Measurements from ENCODE around the gene EMCN.
"Not testable (repeated sequence)": the region's sequence is repeated elsewhere in the genome, so short reads cannot be mapped to it uniquely, and the experiment has no call there.

The EMCN gene

DNA sequence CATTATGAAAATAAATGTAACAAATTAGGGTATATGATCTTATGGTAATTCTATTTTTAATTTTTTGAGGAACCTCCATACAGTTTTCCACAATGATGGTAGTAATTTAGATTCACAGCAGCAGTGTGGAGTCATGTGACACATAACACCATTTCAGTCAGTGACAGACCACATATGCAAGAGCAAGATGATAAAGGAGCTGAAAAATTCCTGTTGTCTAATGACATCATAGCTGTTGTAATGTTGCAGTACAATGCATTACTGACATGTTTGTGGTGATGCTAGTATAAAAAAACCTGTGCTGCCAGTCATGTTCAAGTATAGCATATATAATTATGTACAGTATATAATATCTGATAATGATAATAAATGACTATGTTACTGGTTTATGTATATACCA is 28.5 kb downstream of the EMCN start:
- DNase-seq = peak; percentile 55

DNA sequence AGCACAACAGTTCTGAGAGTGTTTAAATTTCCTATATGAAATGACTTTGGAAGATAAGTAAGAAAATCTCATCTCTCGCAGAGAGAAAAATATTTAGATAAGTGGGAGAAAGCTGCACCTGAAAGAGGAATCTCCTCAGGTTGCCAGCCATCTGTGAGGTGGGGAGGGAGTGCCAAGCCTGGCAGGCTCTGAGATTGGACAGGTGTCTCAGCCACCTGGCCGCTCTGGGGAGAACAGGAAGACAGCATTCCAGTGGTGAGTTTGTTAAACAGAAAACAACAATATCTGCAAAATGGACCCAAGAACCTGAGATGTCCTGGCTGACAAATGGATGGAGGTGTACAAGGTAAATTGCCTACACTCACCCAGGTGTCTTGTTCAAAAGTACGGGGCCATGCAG is 31.3 kb downstream of the EMCN start:
- DNase-seq = no peak

GRCh38 chr4:100483796-100484195 is 34.0 kb downstream of the EMCN start:
- DNase-seq = no peak

DNA sequence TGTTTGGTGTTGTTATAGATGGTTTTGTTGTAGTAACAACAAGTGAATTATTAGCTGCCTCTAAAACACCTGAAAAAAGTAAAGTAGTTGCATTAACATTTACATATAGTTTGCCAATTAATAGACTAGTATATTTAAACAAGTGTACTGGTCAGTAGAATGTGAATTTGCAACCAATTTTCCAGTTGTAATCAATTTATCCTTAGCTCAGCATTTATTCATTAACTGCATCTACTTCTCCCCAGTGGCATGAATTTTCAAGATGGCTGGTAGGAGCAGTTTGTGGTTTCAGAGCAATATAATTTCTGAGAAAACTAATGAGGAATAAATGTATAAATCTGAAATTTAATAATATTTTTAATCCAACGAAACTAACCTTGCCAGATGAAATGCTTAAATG is 37.9 kb downstream of the EMCN start:
- DNase-seq = no peak

- no peak for DNase-seq
These were observed 48.3 kb downstream of the EMCN start for GRCh38 chr4:100469555-100469954.

- DNase-seq = no peak
These were observed 51.3 kb downstream of the EMCN start for GRCh38 chr4:100466501-100466900.

- peak; percentile 71 for DNase-seq
These were observed 55.8 kb downstream of the EMCN start for GRCh38 chr4:100461807-100462605.

GRCh38 chr4:100450449-100450848 is 67.4 kb downstream of the EMCN start:
- peak; percentile 28 for DNase-seq

DNA sequence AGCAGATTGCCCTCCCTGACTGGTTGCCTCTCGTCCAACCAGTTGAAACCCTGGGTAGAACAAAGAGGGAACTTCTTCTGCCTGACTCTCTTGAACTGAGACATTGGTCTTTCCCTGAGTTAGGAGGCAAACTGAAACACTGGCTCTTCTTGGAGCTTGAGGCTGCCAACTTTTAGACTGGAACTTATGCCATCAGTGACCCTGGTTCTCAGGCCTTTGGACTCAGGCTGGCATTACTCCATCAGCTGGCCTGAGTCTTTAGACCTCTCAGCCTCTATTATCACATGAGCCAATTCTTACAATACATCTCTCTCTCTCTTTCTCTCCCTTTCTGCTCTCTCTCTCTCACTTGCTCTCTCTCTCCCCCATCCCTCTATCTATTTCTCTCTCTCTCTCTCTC is 86.4 kb downstream of the EMCN start:
- no peak for DNase-seq

DNA sequence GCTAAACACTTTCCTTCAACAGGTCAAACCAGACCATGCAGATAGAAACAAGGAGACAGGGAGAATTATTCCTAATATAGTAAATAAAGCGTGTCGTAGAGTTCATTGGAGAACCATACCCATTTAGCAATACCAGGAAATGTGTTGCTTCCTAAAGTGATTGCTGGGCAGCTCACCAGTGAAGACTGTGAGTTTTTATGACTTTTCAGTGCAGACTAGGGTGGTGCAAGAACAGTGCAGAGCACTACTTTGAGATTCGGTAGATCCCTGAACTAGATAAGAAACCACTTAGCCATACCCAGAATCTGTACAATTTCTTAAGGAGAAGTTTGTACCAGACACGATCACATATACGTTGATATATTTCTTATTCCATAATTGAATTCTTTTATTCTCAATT is 87.4 kb downstream of the EMCN start:
- no peak for DNase-seq

- no peak for DNase-seq
These were observed 88.2 kb downstream of the EMCN start for GRCh38 chr4:100429616-100430015.

- peak; percentile 71 for DNase-seq
These were observed 89.8 kb downstream of the EMCN start for GRCh38 chr4:100428051-100428450.

DNA sequence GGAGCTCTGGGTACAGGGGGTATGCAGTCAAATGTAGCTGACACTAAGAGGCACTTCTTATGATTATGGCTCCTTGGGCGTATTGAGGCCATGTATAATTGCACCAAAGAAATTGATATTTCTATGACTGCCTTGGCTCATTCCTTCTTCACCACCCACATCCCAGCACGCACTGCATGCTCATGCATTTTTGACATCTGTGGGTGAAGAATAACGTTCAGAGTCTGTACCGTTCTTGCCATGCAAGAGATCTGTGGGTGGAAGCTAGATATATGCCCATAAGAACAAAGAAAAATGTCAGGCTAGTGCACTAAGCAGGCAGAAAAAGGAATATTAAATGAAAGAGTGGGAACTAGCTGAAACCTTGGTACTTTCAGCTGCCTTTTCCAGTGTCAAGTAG is 93.4 kb downstream of the EMCN start:
- no peak for DNase-seq

- DNase-seq = no peak
These were observed 94.9 kb downstream of the EMCN start for GRCh38 chr4:100422894-100423293.

DNA sequence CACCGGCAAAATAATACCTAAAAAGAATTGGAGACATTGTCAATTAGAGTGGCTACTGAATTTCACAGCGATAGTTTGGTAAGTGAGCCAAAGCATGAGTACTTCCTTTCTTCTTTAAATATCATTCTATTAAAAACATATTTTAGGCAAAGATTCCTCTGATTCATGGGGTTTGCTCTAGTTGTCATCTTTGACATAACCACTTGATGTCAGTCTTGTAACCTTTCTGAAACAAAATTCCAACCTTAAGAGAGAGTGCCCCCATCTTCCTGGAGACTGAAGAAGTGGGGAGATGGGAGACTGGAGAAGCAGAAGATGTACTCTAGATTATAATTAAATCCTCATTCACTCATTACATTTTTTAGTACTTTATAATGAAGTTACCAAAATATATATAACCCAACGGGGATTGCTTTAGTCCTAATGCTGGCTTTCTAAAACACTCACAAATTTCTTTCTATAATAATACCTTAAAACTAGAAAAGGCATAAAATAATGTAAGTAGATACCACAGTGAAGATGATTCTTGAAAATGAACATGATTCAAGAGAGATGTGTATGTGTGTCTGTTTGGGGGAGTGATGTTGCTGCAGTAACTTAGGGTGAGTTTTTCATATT is 96.4 kb downstream of the EMCN start:
- DNase-seq = peak; percentile 59

GRCh38 chr4:100420571-100420970 is 97.3 kb downstream of the EMCN start:
- DNase-seq = peak; percentile 6

DNA sequence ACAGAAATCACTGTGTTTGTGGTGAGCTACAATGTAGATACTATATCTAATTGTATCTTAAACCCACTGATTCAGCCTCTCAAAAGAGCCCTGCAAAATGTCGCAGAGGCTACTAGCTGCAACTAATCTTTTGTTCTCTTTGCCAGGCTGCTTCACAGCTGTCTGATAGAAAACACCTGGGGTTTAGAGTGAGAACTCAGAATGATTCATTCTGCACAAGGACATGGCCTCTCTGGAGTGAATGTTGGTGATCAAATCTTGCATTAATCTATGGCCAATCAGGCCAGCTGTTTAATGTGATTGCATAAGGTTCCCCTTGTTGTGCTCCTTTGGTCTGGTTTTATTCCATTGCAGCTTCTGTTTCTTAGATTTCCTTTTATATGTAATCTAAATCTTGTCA is 100.3 kb downstream of the EMCN start:
- peak; percentile 35 for DNase-seq

DNA sequence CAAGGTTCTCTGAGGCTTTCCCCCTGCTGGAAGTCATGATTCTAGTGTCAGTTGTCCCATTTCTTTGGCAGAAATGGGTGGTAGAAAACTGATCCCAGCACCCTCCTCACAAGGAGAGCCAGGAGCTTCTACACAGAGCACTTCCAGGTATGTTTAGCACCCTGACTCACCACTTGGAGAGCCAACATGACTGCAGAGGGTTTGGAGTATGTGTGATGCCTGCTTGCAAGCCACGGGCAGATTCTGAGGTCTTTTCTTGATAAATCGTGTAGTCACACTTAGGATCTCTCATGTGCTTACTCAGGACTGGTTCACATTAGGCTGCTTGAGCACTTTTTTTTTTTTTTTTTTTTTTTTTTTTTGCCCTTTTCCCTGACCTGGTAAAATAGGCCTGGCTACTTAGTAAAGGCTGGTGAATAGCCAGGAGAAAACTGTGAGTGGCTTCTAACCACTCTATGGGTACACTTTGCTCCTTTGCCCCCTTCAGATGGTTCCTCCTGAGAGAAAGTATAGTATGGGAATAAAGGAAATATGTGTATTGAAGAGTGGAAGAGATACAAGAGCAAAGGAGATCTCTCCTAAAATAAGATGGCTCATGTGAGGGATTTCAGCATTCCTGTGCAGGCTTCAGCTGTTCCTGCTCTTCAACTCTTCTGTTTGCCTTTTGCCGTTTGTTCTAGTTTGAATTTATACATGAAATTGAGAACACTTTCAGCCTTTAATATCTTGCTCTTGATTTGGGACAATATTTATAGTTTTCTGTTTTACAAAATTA is 103.6 kb downstream of the EMCN start:
- peak; percentile 10 for DNase-seq

DNA sequence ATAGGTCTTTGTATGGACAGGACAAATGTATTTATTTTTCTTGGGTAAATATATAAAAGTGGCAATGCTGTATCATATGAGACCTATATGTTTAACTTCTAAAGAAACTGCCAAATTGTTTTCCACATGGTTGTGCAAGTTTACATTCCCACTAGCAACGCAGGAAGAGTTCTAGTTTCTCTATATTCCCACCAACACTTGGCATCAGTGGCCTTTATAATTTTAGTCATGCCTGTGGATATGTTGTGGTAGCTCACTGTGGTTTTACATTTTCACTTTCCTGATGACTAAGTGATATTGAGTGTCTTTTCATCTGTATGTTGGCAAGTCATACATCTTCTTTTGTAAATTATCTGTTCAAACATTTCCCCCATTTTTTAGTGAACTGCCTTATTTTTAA is 126.0 kb downstream of the EMCN start:
- peak; percentile 72 for DNase-seq

GRCh38 chr4:100391086-100391485 is 126.7 kb downstream of the EMCN start:
- DNase-seq = no peak

GRCh38 chr4:100386270-100386669 is 131.6 kb downstream of the EMCN start:
- DNase-seq = no peak

GRCh38 chr4:100380401-100380800 is 137.4 kb downstream of the EMCN start:
- not testable (repeated sequence) for DNase-seq

DNA sequence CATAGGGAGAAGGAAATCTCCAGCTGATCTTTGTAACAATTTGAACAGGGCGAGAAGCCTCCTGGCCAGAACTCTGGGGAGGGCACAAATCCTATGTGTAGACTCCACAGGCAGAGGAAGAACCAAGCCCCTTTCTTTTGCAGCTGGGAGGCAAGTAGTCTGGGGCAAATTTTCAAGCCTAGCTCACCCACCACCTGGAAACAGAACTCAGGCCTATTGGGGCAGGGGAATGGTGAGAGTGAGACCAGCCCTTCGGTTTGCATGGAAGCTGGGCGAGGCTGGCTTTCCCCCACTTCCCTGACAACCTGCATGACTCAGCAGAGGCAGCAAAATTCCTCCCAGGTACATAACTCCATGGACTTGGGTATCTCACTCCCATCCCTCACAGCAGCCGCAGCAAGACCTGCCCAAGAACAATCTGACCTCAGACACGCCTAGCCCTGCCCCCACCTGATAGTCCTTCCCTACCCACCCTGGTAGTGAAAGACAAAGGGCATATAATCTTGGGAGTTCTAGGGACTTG is 138.2 kb downstream of the EMCN start:
- no peak for DNase-seq

DNA sequence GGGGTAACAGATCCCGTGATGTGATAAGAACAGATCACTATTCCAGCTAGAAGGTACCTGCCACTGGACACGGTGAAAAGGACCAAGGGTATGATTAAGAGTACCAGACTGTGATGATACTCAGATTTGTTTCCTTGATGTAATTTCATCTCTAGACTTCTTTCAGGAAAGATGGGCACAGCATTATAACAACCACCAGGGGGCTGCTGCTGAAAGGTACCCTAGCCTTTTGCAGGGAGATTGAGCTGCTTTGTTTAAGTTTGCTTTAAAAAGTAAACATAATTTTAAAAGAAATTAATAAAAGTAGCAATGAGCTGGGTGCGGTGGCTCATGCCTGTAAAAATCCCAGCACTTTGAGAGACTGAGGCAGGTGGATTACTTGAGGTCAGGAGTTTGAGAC is 145.4 kb downstream of the EMCN start:
- DNase-seq = no peak
